Activated T-cell treated with anti-CD3 and anti-CD28 coated beads for 1 hour (primary cell): Measurements from ENCODE around the gene MROH2B.

ENCODE experiments used
- DNase-seq: peaks from one replicate; pipeline ENCODE4 v3.0.0-alpha.2; 2020; ENCODE audit warnings: low read depth

The MROH2B gene

DNA sequence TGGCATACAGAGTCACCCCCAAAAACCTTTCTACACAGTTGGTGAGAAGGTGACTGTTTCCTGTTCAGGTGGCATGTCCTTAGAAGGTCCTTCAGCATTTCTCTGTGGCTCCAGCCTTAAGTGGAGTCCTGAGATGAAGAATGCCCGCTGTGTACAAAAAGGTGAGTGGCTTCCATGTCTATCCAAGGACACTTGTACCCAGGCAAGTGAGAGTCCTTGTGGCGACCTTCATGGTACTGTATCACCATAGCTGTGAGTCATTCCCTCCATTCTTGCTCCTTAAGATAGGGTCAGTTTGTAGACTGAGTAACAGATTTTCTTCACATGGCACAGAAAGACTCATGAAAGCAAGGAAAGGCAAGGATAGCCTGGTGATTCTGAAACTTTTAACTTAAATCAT is 98.7 kb downstream of the MROH2B start:
- no peak for DNase-seq

DNA sequence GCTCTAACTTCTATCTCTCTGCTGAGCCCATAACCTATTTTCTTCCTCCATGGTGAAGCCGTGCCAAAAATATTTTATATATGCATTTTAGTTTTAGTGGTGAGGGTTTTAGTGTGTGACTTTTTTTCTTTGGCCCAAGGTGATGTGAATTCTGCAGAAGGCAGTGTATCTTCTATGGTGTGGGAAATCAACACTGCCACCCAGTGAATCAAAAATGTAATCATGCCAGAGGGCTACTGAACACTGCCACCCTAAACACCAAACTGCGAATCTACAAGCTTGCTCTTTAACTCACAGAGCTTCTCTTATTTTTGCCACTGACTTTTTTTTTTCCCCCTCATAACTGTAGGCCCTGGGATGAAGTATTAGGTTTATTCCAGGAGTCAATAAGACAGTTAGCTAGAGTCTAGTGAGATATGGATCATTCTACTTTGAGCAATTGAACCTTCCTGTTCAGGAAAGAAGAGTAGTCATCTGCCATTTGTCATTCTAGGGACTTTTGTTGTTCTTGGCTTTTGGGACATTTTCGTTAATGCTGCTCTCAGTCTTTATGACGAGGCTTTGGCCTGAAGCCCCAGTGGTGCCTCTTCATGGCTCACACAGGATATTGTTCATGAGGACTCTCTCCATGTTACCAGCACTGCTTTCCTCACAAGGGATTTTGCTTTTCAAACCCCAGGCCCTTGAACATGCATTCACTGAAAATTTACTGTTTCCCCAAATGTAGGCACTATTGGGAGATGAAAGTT is 108.8 kb downstream of the MROH2B start:
- no peak for DNase-seq

DNA sequence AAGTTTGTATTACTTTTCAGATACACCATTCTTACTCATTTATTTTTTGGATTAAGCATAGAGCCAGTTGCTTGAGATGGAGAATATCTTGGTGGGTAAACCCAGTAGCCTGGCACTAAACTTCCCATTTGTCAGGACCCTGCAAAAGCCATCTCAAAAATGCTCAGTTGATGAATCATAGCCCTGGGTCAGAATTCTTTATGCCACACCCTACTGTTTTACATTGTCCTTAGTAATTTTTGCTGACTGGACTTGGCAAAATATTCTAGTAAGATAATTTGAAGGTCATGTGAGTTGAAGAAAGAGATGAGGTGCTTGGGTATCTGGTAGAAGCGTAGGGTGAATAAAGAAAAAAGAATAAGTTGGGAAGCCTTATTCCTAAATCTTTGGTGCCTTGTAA is 111.1 kb downstream of the MROH2B start:
- DNase-seq, result no peak

DNA sequence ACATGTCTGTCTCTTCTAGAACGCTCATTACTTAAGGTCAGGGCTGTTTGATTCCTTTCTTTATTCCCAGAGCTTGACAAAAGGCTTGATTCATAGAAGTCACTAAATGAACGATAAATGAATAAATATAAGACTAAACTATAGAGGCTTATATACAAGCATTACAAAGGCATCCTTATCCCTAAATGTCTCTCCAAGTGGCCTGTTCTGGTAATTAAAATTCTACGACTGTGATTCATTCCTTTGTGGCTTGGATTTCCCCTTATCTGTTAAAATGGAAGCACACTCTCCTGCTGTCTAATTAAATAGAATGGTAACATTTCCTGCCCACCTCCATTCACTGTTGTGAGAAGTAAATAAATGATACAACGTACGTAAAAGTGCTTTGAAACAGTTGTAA is 112.3 kb downstream of the MROH2B start:
- DNase-seq, result no peak

DNA sequence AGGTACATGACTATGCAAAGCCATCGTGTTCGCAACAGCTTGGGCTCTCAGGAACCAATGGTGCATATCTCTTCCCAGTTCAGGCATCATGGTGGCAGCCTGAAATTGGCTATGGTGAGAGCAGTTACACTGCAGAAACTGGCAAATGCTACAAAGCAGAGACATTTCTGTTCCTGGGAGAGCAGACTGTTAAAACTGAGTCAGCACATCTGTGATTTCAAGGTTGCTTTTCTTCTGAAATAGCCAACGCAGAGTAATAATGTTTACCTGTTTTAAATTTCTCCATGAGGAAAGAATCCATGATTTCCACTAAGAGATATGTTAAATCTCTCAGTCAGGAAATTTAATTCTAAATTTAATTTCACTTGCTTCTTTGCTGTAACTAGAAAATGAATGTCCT is 114.1 kb downstream of the MROH2B start:
- DNase-seq, result no peak

DNA sequence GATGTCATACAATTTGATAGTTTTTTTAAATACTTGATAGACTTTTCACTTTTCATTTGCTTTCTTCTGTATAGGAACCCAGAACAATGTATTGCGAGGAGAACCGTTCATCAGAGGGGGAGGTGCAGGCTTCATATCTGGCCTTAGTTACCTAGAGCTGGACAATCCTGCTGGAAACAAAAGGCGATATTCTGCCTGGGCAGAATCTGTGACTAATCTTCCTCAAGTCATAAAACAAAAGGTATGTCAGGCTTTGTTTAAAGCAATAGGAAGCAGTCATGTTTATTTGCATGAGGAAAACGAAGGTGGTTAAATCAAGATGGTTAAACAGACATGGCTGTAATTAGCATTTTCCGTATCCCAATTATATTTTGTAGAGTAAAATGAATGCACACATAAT is 115.8 kb downstream of the MROH2B start:
- DNase-seq, result no peak
